Ishikawa (cell line): ENCODE results near the gene CUL5.

Experiments
- EGR1 ChIP-seq: IDR thresholded peaks from 2 replicates; pipeline ENCODE4 v1.6.1; 2012
- EP300 ChIP-seq: IDR thresholded peaks from 2 replicates; pipeline ENCODE4 v1.6.1; 2012; ENCODE audit warnings: borderline replicate concordance
- FOXM1 ChIP-seq: IDR thresholded peaks from 2 replicates; pipeline ENCODE4 v1.6.1; 2012; ENCODE audit warnings: low read depth, borderline replicate concordance
- NFIC ChIP-seq: IDR thresholded peaks from 2 replicates; pipeline ENCODE4 v1.6.1; 2012
- RAD21 ChIP-seq: IDR thresholded peaks from 2 replicates; pipeline ENCODE4 v1.6.1; 2012; ENCODE audit warnings: low read depth
- TAF1 ChIP-seq: IDR thresholded peaks from 2 replicates; pipeline ENCODE4 v1.6.1; 2012; ENCODE audit warnings: low read depth, mild to moderate bottlenecking
- TCF12 ChIP-seq: IDR thresholded peaks from 2 replicates; pipeline ENCODE4 v1.6.1; 2012; ENCODE audit warnings: low read depth
- TEAD4 ChIP-seq: IDR thresholded peaks from 2 replicates; pipeline ENCODE4 v1.6.1; 2012
- USF1 ChIP-seq: IDR thresholded peaks from 2 replicates; pipeline ENCODE4 v1.6.1; 2012
- YY1 ChIP-seq: IDR thresholded peaks from 2 replicates; pipeline ENCODE4 v1.6.1; 2012; ENCODE audit warnings: low read depth

GRCh38 chr11:108148556-108148955 is 139.9 kb downstream of the CUL5 start:
- TF ChIP-seq EP300: no peak
- TF ChIP-seq FOXM1: no peak
- no peak for TF ChIP-seq TEAD4
- no peak for TF ChIP-seq TAF1
- TF ChIP-seq TCF12: no peak
- TF ChIP-seq USF1: no peak
- no peak for TF ChIP-seq YY1
- no peak for TF ChIP-seq NFIC
- TF ChIP-seq RAD21: no peak
- TF ChIP-seq EGR1: no peak
